ENCODE measurements around the gene PACSIN1.

- TF ChIP-seq TARDBP (IDR thresholded peaks at IDR 0.05) = no peak
- TF ChIP-seq FOXA1 (IDR thresholded peaks at IDR 0.05) = no peak
- TF ChIP-seq ARNT (IDR thresholded peaks at IDR 0.05) = no peak
- TF ChIP-seq SP1 (IDR thresholded peaks at IDR 0.05) = no peak
These were observed 90.6 kb downstream of the PACSIN1 start for GRCh38 chr6:34556493-34556892.
